Caco-2 (cell line): ENCODE measurements around the gene PDPN. TPM values are rescaled to one million over a fixed set of nuclear protein-coding genes. Genes with fewer than 3 reads are reported as not detected.
"Not testable (repeated sequence)": the region's sequence is repeated elsewhere in the genome, so short reads cannot be mapped to it uniquely, and the experiment has no call there.

Source experiments
- BruUV-seq: library from RNA; stranded (reverse); fragments of 400-500 nt; replicated peaks from 2 replicates; lab custom pipeline; 2021; lab: Mats Ljungman, UMichigan
- CTCF ChIA-PET: fragments of 300-600 bp; sonication (Branson Sonifier 250); formaldehyde crosslinking; loops from one replicate; lab custom pipeline; 2022; ENCODE audit warnings: antibody characterized with exemption; lab: Charles Lee
- POLR2A ChIA-PET: fragments of 300-600 bp; sonication (Branson Sonifier 250); formaldehyde crosslinking; loops from one replicate; lab custom pipeline; 2022; ENCODE audit warnings: antibody characterized with exemption; lab: Charles Lee
- DNase-seq, 2 experiments: peaks; one replicate each; pipeline versions ENCODE4 v3.0.0 to v3.0.0-alpha.2; 2020 to 2022
- H3K27me3 ChIP-seq: replicated peaks from 2 replicates; pipeline ENCODE4 v1.6.0; 2011; ENCODE audit warnings: low read length; ENCODE audit not compliant: control insufficient read depth, insufficient read depth
- H3K36me3 ChIP-seq: 2 replicates; pipeline ENCODE4 v1.5.1; 2011; ENCODE audit warnings: low read length; ENCODE audit not compliant: control insufficient read depth, insufficient read depth
- H3K4me1 ChIP-seq: fragments of 250-450 bp; sonication (Bioruptor Pico); 2 replicates; pipeline ENCODE4 v1.5.1; 2020; ENCODE audit warnings: mild to moderate bottlenecking
- H3K4me3 ChIP-seq: 2 replicates; pipeline ENCODE4 v1.5.1; 2011; ENCODE audit warnings: low read depth, mild to moderate bottlenecking, control low read depth, low read length
- H3K9me3 ChIP-seq: fragments of 250-450 bp; sonication (Bioruptor Pico); 2 replicates; pipeline ENCODE4 v1.5.1; 2020; ENCODE audit warnings: mild to moderate bottlenecking, moderate library complexity
- H3K27ac Mint-ChIP-seq: one replicate; pipeline ENCODE4 v1.8.0; 2022; ENCODE audit warnings: mixed read lengths; ENCODE audit not compliant: unreplicated experiment
- H3K27me3 Mint-ChIP-seq: one replicate; pipeline ENCODE4 v1.8.0; 2022; ENCODE audit warnings: mixed read lengths; ENCODE audit not compliant: insufficient read depth, unreplicated experiment
- H3K36me3 Mint-ChIP-seq: one replicate; pipeline ENCODE4 v1.8.0; 2022; ENCODE audit warnings: mild to moderate bottlenecking, mixed read lengths; ENCODE audit not compliant: insufficient read depth, unreplicated experiment
- H3K4me1 Mint-ChIP-seq: one replicate; pipeline ENCODE4 v1.8.0; 2022; ENCODE audit warnings: low read depth, mixed read lengths; ENCODE audit not compliant: unreplicated experiment
- H3K4me3 Mint-ChIP-seq: one replicate; pipeline ENCODE4 v1.8.0; 2022; ENCODE audit warnings: mild to moderate bottlenecking, moderate library complexity, mixed read lengths; ENCODE audit not compliant: unreplicated experiment
- H3K9me3 Mint-ChIP-seq: one replicate; pipeline ENCODE4 v1.8.0; 2022; ENCODE audit warnings: mixed read lengths; ENCODE audit not compliant: unreplicated experiment
- intact Hi-C: fragments of 100-400 bp; cut with micrococcal nuclease; formaldehyde crosslinking; loops from one replicate; pipeline ENCODE4 v1.10.0; 2022; ENCODE audit not compliant: unreplicated experiment
- total RNA-seq: library from RNA; stranded (reverse); gene quantifications from 2 replicates; pipeline ENCODE4 v1.2.3, GENCODE V29; 2022
- TF ChIP-seq, protein P1 (sequence below), 2 experiments: fragments of 200-600 bp in 1 of 2; IDR thresholded peaks; 1 replicate in 1 of 2; 2 replicates in 1 of 2; pipeline versions ENCODE4 v1.5.1 to v1.8.0; 2011 to 2022; ENCODE audit warnings: antibody characterized with exemption in 1 of 2, control low read depth in 1 of 2, inconsistent platforms in 1 of 2, low read depth in 1 of 2, low read length in 1 of 2, mild to moderate bottlenecking in 1 of 2, moderate library complexity in 1 of 2; ENCODE audit not compliant: insufficient read depth in 1 of 2, severe bottlenecking in 1 of 2, unreplicated experiment in 1 of 2

PDPN gene
- total RNA-seq, 1 experiment from 2014 or later, result not detected

DNA sequence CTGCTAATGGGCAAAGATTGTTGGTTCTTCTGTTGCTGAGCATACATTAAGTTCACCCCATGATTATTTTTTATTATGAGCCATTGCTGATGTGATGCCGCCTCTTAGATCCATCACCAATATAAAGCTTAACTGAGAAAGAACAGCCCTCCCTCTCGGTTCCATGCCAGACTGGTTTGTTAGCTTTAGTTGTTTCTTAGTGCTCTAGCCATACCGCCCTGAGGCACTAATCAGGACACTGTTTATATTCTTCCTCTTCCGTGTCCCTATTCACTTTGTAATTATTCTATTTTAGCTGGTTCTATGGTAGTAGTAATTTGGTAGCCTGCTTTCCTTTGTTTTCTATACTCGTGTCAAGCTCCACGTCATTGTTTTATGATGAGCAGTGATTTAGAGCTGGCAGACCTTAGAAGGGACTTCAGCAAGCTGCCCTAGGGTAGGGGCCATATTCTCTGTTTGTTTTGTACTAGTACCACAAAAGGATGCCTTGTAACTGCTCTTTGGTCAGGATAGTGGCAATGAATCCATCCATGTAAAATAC lies 27.3 kb upstream of the PDPN start:
- TF ChIP-seq, protein P1, sequence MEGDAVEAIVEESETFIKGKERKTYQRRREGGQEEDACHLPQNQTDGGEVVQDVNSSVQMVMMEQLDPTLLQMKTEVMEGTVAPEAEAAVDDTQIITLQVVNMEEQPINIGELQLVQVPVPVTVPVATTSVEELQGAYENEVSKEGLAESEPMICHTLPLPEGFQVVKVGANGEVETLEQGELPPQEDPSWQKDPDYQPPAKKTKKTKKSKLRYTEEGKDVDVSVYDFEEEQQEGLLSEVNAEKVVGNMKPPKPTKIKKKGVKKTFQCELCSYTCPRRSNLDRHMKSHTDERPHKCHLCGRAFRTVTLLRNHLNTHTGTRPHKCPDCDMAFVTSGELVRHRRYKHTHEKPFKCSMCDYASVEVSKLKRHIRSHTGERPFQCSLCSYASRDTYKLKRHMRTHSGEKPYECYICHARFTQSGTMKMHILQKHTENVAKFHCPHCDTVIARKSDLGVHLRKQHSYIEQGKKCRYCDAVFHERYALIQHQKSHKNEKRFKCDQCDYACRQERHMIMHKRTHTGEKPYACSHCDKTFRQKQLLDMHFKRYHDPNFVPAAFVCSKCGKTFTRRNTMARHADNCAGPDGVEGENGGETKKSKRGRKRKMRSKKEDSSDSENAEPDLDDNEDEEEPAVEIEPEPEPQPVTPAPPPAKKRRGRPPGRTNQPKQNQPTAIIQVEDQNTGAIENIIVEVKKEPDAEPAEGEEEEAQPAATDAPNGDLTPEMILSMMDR (IDR thresholded peaks at IDR 0.05; ENCODE audit: insufficient read depth in 1 of 2, low read depth in 1 of 2, low read length in 1 of 2, severe bottlenecking in 1 of 2, unreplicated experiment in 1 of 2), result no peak
- Histone ChIP-seq H3K27me3 (no peaks in the 10 kb centered on the region), H3K9me3 (no peaks in the 10 kb centered on the region), H3K4me1 (no peaks in the 10 kb centered on the region), H3K36me3 (no peaks in the 10 kb centered on the region), H3K4me3 (no peak overlapping the region)
- Mint-ChIP-seq H3K27me3 (peaks cover 1% of the 10 kb centered on the region), H3K27ac (no peak overlapping the region), H3K4me3 (no peak overlapping the region), H3K36me3 (no peaks in the 10 kb centered on the region), H3K9me3 (no peaks in the 10 kb centered on the region), H3K4me1 (no peaks in the 10 kb centered on the region)
- DNase-seq, result no peak
- POLR2A ChIA-PET, result no interaction called here
- intact Hi-C loops, result no loop called here
- no TSS peak for BruUV-seq
- CTCF ChIA-PET, result no interaction called here

DNA sequence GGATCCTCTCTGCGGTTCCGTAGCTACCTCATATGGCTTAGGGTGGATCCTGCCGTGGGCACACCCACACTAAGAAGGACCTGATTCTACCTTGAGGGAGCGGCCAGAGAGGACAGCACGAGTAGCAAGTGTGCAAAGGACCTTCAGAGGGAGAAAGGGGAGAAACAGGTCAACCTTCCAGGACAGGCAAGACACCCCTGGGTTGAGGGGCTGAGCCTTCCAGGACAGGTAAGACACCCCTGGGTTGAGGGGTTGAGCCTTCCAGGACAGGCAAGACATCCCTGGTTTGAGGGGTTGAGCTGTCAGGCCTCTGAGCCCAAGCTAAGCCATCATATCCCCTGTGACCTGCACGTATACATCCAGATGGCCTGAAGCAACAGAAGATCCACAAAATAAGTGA lies 23.1 kb upstream of the PDPN start:
- no peak overlapping the region for H3K4me3 Mint-ChIP-seq
- TF ChIP-seq, protein P1 (IDR thresholded peaks at IDR 0.05; ENCODE audit: insufficient read depth in 1 of 2, low read depth in 1 of 2, low read length in 1 of 2, severe bottlenecking in 1 of 2, unreplicated experiment in 1 of 2), result no peak
- intact Hi-C loops, result no loop called here
- peaks cover 10% of the 10 kb centered on the region for H3K27me3 Mint-ChIP-seq
- no peaks in the 10 kb centered on the region for H3K36me3 Mint-ChIP-seq
- no peaks in the 10 kb centered on the region for H3K4me1 Mint-ChIP-seq
- no peak for DNase-seq
- no peak overlapping the region for H3K27ac Mint-ChIP-seq
- no peaks in the 10 kb centered on the region for H3K9me3 Mint-ChIP-seq
- no TSS peak for BruUV-seq
- Histone ChIP-seq H3K4me1 (no peaks in the 10 kb centered on the region), H3K9me3 (no peaks in the 10 kb centered on the region), H3K36me3 (no peaks in the 10 kb centered on the region), H3K27me3 (no peaks in the 10 kb centered on the region), H3K4me3 (no peak overlapping the region)
- CTCF ChIA-PET, result no interaction called here
- POLR2A ChIA-PET, result no interaction called here

GRCh38 chr1:13562981-13563380 lies 20.7 kb upstream of the PDPN start:
- POLR2A ChIA-PET, H3K27ac Mint-ChIP-seq, H3K4me3 ChIP-seq, BruUV-seq, H3K36me3 ChIP-seq, H3K4me1 Mint-ChIP-seq, DNase-seq, H3K27me3 ChIP-seq, intact Hi-C loops, H3K9me3 Mint-ChIP-seq, H3K9me3 ChIP-seq, CTCF ChIA-PET, H3K4me3 Mint-ChIP-seq, H3K4me1 ChIP-seq, H3K36me3 Mint-ChIP-seq: not testable (repeated sequence)
- peaks cover 10% of the 10 kb centered on the region for H3K27me3 Mint-ChIP-seq

DNA sequence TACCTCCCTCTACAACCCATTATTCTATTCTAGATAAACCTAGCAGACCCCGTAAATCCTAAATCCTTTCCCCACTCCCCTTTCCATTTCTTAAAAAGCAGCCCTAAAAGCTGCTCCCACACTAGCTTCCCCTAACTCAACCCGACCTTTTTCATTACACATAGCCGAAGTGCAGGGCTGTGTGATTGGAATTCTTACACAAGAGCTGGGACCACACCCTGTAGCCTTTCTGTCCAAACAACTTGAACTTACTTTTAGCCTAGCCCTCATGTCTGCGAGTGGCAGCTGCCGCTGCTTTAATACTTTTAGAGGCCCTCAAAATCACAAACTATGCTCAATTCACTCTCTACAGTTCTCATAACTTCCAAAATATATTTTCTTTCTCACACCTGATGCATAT lies 19.6 kb upstream of the PDPN start:
- no peaks in the 10 kb centered on the region for H3K4me1 ChIP-seq
- no peak overlapping the region for H3K27ac Mint-ChIP-seq
- no peaks in the 10 kb centered on the region for H3K9me3 ChIP-seq
- H3K27me3 ChIP-seq, result no peaks in the 10 kb centered on the region
- CTCF ChIA-PET, result no interaction called here
- DNase-seq, result no peak
- H3K4me1 Mint-ChIP-seq, result no peaks in the 10 kb centered on the region
- no peak overlapping the region for H3K4me3 ChIP-seq
- H3K27me3 Mint-ChIP-seq, result peaks cover 10% of the 10 kb centered on the region
- POLR2A ChIA-PET, result no interaction called here
- TF ChIP-seq, protein P1 (IDR thresholded peaks at IDR 0.05; ENCODE audit: insufficient read depth in 1 of 2, low read depth in 1 of 2, low read length in 1 of 2, severe bottlenecking in 1 of 2, unreplicated experiment in 1 of 2), result no peak
- no TSS peak for BruUV-seq
- H3K9me3 Mint-ChIP-seq, result no peaks in the 10 kb centered on the region
- no peaks in the 10 kb centered on the region for H3K36me3 ChIP-seq
- intact Hi-C loops, result no loop called here
- no peak overlapping the region for H3K4me3 Mint-ChIP-seq
- H3K36me3 Mint-ChIP-seq, result no peaks in the 10 kb centered on the region

DNA sequence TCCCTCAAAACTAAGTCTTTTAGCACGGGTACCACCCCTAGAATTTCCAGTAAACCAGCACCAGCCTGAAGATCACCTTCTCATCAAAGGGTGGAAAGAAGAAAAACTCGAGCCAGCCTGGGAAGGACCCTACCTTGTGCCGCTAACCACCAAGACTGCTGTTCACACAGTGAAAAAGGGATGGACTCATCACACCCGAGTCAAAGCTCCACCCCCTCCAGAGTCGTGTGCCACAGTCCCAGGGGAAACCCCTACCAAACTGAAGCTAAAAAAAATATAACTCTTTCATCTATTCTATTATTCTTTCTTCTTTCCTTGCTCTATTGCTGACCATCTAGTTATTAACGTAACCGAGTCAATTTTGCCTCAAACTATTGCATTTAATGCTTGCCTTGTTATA lies 13.2 kb upstream of the PDPN start:
- DNase-seq, intact Hi-C loops, H3K4me3 ChIP-seq, POLR2A ChIA-PET, H3K4me1 ChIP-seq, H3K4me1 Mint-ChIP-seq, H3K27me3 ChIP-seq, H3K36me3 Mint-ChIP-seq, H3K27me3 Mint-ChIP-seq, H3K27ac Mint-ChIP-seq, H3K9me3 Mint-ChIP-seq, BruUV-seq, H3K4me3 Mint-ChIP-seq, H3K36me3 ChIP-seq, CTCF ChIA-PET, H3K9me3 ChIP-seq: not testable (repeated sequence)
